ENCODE results near the gene GAB3.
"Not testable (repeated sequence)": the region's sequence is repeated elsewhere in the genome, so short reads cannot be mapped to it uniquely, and the experiment has no call there.

GAB3 gene

GRCh38 chrX:154719132-154719675 lies 31.7 kb downstream of the GAB3 start:
- no peak for DNase-seq

- no peak for DNase-seq
Observed at GRCh38 chrX:154718616-154719015, 32.3 kb downstream of the GAB3 start.

GRCh38 chrX:154717824-154718223 lies 33.1 kb downstream of the GAB3 start:
- no peak for DNase-seq

- DNase-seq = no peak
Observed at GRCh38 chrX:154715825-154716224, 35.1 kb downstream of the GAB3 start.

- no peak for DNase-seq
Observed at GRCh38 chrX:154714925-154715324, 36.0 kb downstream of the GAB3 start.

GRCh38 chrX:154712781-154713740 lies 37.8 kb downstream of the GAB3 start:
- no peak for DNase-seq

GRCh38 chrX:154711264-154711663 lies 39.6 kb downstream of the GAB3 start:
- no peak for DNase-seq

GRCh38 chrX:154710309-154710708 lies 40.6 kb downstream of the GAB3 start:
- no peak for DNase-seq

GRCh38 chrX:154698630-154699248 lies 52.1 kb downstream of the GAB3 start:
- no peak for DNase-seq

GRCh38 chrX:154696676-154697045 lies 54.2 kb downstream of the GAB3 start:
- no peak for DNase-seq

- DNase-seq = no peak
Observed at GRCh38 chrX:154695911-154696675, 54.8 kb downstream of the GAB3 start.

- DNase-seq = no peak
Observed at GRCh38 chrX:154693394-154693793, 57.5 kb downstream of the GAB3 start.

GRCh38 chrX:154690438-154690837 lies 60.4 kb downstream of the GAB3 start:
- DNase-seq = not testable (repeated sequence)

GRCh38 chrX:154672084-154672483 lies 78.8 kb downstream of the GAB3 start:
- DNase-seq = not testable (repeated sequence)

- not testable (repeated sequence) for DNase-seq
Observed at GRCh38 chrX:154670848-154671247, 80.0 kb downstream of the GAB3 start.

- DNase-seq = no peak
Observed at GRCh38 chrX:154661899-154662298, 89.0 kb downstream of the GAB3 start.

- DNase-seq = no peak
Observed at GRCh38 chrX:154661170-154661569, 89.7 kb downstream of the GAB3 start.

- no peak for DNase-seq
Observed at GRCh38 chrX:154660541-154660940, 90.3 kb downstream of the GAB3 start.

- no peak for DNase-seq
Observed at GRCh38 chrX:154658957-154659356, 91.9 kb downstream of the GAB3 start.

GRCh38 chrX:154658187-154658586 lies 92.7 kb downstream of the GAB3 start:
- no peak for DNase-seq

GRCh38 chrX:154657226-154657805 lies 93.6 kb downstream of the GAB3 start:
- DNase-seq = no peak

- no peak for DNase-seq
Observed at GRCh38 chrX:154655786-154656185, 95.1 kb downstream of the GAB3 start.

GRCh38 chrX:154655346-154655745 lies 95.5 kb downstream of the GAB3 start:
- DNase-seq = no peak

Data from NK-92 treated with Interleukin-12 subunit alpha and Interleukin-12 subunit beta, amount 100 ng/mL, for 24 hours (cell line).